CD1c-positive myeloid dendritic cell (primary cell): Measurements from ENCODE around the gene CSHL1.
"Not testable (repeated sequence)": the region's sequence is repeated elsewhere in the genome, so short reads cannot be mapped to it uniquely, and the experiment has no call there.

Experiments
- DNase-seq: peaks from one replicate; pipeline ENCODE4 v3.0.0-alpha.2; 2016; ENCODE audit errors: extremely low spot score

Gene CSHL1

GRCh38 chr17:63940584-63940983 lies 29.5 kb upstream of the CSHL1 start:
- no peak for DNase-seq

DNA sequence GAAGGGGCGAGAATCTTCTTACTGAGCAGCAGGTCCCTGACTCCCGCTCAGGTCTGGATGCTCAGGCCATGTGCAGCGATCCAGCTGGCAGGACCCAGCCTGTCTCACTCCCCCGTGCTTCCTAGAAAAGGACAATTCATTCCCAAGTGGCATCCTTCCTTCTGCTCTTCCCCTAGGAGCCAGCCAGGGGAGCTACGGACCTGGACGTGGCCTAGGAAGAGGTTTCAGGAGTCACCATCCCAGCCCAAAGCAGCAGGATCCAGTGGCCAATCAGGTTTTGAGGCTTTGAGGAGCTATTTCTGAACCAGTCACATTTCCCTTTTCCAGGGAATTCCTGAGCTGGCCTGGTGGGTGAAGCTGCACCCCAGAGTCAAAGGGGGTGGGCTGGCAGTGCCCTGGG lies 28.8 kb upstream of the CSHL1 start:
- DNase-seq: no peak

- DNase-seq: no peak
These were observed 28.3 kb upstream of the CSHL1 start for GRCh38 chr17:63939401-63939800.

DNA sequence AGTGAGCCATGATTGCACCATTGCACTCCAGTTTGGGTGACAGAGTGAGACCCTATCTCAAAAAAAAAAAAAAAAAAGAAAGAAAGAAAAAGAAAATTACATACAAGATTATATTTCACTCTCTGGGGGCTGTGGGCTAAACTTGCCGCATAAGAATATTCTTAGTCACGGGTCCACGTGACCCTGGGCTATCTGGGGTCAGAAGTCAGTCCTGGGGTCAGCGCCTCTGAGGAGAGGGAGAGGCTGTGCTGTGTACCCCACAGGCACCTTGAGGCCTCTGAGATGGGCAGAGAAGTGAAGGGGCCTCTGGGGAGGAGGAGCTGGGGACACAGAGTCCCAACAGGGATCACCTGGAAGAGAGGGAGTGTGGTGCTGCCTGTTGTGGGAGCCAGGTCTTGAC lies 26.9 kb upstream of the CSHL1 start:
- DNase-seq: no peak

DNA sequence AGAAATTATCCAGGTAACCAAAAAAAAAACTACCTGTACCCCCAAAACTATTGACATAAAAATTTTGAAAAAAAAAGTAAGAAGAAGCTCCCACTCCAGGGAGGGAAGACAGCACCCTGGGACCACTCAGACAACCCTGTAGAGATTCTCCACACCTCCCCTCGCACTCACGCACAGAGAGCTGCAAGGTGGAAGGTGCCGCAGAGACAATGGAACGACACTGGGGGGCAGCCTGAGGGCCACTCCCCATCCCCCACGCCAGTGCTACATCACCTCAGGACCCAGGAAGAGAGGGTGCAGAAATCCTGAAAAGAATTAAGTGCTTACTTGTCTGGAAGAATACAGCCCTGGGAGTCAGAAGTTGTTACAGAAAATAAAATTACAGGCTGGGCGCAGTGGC lies 26.3 kb upstream of the CSHL1 start:
- no peak for DNase-seq

DNA sequence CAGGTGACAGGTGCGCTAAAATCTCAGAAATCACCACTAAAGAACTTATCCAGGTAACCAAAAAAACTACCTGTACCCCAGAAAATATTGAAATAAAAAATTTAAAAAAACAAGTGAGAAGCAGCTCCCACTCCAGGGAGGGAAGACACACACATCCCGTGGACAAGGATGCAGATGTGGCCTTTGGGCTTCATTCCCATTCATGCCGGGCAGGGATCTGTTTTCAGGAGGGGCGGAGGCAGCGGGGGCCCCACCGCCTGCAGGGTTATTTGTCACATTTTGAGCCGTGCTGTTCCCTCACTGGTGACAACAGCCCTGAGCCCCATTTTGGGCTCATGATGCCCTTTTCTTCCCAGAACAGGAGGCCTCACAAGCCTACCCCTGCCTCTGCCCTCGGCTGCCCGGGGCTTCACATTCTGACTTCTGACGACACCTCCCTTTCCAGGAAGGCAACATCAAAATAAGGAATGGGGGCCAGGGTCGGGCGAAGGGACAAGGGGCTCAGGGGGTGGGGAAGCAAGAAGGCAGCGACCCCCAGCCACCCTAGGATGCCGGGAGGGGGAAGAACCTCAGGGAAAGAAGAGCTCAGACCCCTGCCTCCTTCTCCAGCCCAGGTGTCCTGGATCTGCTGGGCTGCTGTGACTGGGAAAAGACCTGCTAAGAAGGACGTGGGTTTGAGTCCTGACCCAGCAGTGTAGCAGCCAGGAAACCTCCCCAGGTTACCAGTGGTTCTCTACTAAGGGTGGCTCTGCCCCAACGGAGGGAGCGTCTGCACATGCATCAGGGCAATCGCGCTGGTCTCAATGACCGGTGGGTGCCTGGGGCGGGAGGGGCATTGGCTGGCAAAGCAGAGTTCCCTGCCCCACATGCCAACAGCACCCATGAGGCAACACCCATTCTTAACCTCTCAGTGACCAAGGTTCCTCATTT lies 23.4 kb upstream of the CSHL1 start:
- DNase-seq: peak; percentile 10

GRCh38 chr17:63933598-63933997 lies 22.5 kb upstream of the CSHL1 start:
- DNase-seq: no peak

DNA sequence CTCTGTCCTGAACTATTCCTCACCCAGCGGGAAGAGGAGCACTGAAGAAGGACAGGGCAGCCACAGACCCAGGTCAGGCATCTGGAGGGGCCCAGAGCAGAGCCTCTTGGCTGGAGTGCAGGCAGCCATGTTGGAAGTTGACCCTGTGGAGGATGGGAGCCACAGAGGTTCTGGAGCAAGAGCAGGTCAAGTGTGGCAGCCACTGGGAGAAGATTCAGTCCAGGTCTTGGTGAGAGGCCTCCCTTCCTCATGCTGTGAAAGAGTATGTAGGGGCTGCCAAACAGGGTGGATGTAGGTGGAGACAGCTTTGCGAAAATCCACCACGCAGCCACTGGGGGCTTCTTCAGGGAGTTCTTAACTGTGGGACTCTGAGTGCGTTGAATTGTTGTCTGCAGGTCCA lies 21.7 kb upstream of the CSHL1 start:
- no peak for DNase-seq

- DNase-seq: peak; percentile 29
These were observed 21.0 kb upstream of the CSHL1 start, which contains the start of gene CD79B for GRCh38 chr17:63931981-63932561. Gene CD79B (minus strand): TSS chr17:63932331. CDS start chr17:63932261, 70 bp downstream.

DNA sequence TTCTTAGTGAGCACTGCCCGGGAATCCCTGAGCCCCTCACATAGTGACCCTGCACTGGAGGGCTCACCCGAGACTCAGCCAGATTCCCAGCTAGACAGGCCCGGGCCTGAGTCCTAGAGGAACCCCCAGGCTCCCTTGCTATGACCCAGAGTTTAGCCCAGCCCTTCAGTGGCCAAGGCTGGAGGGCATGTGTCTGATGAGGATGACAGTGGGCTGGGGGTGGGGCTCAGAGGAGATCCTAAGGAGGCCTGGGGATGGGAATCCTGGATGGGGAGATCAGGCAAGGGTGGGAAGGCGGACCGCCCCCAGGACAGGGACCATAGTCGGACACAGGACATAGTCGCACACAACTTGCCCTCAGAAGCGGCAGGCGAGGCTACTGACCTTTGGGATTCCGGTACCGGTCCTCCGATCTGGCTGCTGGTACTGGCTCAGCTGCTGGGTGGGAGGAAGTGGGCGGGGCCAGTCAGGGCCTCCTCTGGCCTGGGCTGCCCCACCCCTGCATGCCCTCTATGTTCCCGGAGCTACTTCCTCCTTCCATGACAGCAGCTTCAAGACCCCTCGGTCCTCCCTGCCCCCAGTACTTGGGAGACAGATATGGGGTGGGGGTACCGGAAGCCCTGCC lies 20.0 kb upstream of the CSHL1 start:
- DNase-seq: peak; percentile 64

DNA sequence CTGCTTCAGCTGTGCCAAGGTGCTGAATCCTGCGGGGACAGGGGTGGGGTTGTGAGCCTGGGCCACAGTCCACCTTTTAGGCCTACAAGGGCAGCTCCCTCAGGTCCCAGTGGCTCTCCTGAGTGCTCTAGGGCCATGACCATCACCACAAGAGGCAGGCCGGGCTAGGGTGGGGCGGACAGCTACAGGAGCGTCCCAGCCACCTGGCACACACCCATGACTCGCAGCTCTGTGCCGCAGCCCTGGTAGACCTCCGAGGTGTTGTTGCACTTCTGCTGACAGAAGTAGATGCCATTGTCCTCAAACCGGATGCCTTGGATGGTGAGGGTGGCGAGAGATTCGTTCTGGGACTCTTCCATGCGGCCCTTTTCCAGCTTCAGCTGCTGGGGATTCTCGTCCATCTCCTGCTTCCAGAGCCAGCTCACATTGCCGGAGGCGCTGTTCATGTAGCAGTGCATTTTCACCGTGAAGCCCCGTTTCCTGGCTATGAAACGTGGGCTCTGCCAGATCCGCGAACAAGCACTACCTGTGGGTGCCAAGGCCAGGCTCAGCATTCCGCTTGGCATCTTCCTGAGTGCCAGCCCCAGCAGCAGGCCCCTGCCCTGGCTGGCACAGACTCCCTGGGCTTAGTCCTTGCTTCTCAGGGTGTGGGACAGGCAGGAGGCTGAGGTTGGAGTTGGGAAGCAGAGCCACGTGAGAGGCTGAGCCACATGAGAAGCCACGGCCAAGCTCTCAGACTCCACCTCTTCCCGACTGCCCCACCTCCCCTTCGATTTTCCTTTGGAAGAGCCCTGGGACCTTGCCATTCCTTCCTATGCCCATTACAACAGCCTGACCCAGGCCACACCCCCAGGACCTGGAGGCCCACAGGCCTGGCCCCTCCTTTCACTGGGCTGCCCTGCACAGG lies 19.1 kb upstream of the CSHL1 start:
- DNase-seq: no peak

DNA sequence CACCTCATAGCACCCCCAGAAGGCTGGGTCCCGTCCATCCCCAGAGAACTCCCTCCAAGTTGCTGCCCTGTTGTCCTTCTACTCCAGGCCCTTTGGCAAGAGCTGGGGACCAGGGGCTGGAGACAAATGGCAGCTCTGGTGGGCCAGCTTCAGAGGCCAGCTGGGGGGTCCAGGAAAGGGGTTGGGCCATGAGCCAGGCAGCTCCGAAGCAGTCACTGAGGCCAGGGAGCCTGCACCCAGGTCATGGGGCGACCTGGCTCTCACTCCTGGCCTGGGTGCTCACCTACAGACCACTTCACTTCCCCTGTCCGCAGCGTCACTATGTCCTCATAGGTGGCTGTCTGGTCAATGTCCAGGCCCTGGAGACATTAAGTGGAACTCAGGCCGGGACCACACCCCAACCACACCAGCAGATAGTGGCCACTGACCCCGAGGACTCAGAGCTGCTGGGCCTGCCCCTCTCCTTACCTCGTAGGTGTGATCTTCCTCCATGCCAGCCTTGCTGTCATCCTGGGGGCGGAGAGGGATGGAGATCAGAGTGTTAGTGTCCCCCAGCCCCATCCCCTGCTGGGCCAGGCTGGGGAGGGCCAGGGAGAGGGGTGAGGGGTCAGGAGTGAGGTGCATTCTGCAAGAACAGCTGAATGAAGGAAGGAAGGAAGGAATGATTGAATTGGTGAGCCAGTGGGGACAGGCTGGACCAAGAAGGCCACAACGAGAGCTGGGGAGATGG lies 18.1 kb upstream of the CSHL1 start:
- DNase-seq: no peak

- DNase-seq: no peak
These were observed 17.2 kb upstream of the CSHL1 start for GRCh38 chr17:63928172-63928666.

DNA sequence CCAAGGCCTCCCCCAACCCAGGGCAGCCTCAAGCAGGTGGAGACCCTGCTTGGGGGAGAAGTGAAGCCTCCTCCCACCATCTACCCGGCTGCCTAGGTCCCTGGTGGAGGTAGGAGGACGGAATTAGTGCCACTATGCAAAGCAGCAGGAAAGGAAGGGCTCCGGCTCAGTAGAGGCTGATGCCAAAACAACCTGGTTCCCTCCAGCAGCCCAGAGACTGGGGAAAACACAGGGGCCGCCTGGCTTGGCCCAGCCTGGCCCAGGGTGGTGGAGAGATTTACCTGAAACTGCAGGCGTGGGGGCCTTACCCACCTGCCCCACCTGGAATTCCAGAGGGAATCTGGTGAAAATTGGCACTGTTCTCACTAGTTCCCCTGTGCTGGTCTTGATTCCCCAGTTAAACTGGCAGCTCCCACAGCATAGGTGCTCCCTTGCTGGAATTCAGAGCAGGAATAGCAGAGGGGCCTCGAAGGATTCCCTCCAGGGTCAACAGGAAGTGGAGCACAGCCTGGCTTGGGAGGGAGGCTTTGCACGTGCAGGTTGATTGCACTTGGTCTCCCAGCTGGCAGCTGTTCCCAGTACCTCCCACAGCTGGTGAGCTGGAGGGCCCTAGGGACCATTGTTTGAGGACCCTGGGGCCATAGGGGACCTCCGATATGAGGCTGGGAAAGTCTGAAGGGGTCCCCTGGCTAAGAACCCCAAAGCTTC lies 16.6 kb upstream of the CSHL1 start:
- no peak for DNase-seq

DNA sequence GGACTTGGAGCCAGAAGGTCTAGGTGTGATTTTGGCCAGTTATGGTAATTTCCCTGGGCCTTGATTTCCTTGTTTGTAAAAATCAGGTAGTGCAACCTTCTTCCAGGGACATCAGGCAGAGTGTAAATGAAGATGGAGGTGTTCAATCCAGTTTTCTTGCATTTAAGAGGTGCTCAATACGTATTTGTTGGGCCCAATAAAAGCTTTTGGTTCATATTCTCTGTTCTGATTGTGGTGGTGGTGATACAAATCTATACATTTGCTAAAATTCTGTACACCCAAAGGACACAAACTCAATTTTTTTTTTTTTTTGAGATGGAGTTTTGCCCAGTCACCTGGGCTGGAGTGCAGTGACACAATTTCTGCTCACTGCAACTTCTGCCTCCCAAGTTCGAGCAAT lies 15.1 kb upstream of the CSHL1 start:
- DNase-seq: no peak

- no peak for DNase-seq
These were observed 14.6 kb upstream of the CSHL1 start for GRCh38 chr17:63925615-63926014.

DNA sequence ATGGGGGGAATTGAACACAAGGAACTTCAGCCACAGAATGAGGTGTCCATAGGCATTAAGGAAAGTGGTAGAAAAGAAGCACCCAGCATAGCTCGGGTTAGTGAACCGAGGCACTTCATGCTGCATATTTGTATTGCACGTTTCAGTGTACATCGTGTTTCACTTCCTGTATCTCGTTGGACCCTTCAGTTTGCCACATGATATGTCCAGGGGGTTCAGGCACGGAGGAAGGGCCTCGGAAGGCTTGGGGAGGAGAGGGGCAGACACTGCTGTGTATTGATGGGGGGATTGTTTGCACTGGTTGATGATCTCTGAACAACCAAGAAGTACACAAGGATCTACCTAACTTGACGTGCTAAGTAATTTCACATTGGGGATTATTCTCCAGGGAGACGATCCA lies 11.3 kb upstream of the CSHL1 start:
- peak; percentile 12 for DNase-seq

GRCh38 chr17:63920779-63921178 lies 9.7 kb upstream of the CSHL1 start:
- DNase-seq: not testable (repeated sequence)

GRCh38 chr17:63920050-63920449 lies 9.0 kb upstream of the CSHL1 start:
- DNase-seq: not testable (repeated sequence)

GRCh38 chr17:63919311-63919723 lies 8.3 kb upstream of the CSHL1 start:
- peak; percentile 78 for DNase-seq
